Naive thymus-derived CD4-positive, alpha-beta T cell (primary cell): ENCODE measurements around the gene ARHGAP18. TPM values are rescaled to one million over a fixed set of nuclear protein-coding genes. Genes with fewer than 3 reads are reported as not detected.

ENCODE experiments used
- ATAC-seq: fragments of 150-1000 bp; cut with Tn5 transposase; 2 replicates; pipeline ENCODE4 v1.10.0; 2021; ENCODE audit warnings: mild to moderate bottlenecking, moderate library complexity
- CTCF ChIA-PET: fragments of 350-600 bp; sonication (Branson Sonifier 250); formaldehyde crosslinking; loops from one replicate; lab custom pipeline; 2021; ENCODE audit warnings: antibody characterized with exemption; lab: Charles Lee
- POLR2A ChIA-PET: fragments of 350-600 bp; sonication (Branson Sonifier 250); formaldehyde crosslinking; loops from one replicate; lab custom pipeline; 2021; ENCODE audit warnings: antibody characterized with exemption, inconsistent platforms; lab: Charles Lee
- DNase-seq, 9 donors: peaks; one replicate each; pipeline versions ENCODE4 v3.0.0 to v3.0.0-alpha.2; 2020 to 2022; ENCODE audit warnings: mixed read lengths in 1 of 9
- H3K27ac ChIP-seq: one replicate; pipeline ENCODE4 v1.7.0; 2013; ENCODE audit warnings: mild to moderate bottlenecking, low read depth, low read length, moderate library complexity
- H3K27me3 ChIP-seq, 2 donors: one replicate each; pipeline ENCODE4 v1.7.0; 2013; ENCODE audit warnings: low read length in 2 of 2, mild to moderate bottlenecking in 2 of 2, moderate library complexity in 2 of 2; ENCODE audit not compliant: control insufficient read depth in 2 of 2, insufficient read depth in 2 of 2
- H3K36me3 ChIP-seq, 3 experiments: 1 replicate in 2 of 3; 2 replicates in 1 of 3; pipeline ENCODE4 v1.7.0; 2013; ENCODE audit warnings: low read length in 3 of 3, mild to moderate bottlenecking in 3 of 3, moderate library complexity in 1 of 3; ENCODE audit not compliant: insufficient read depth in 3 of 3, control insufficient read depth in 2 of 3
- H3K4me1 ChIP-seq, 2 donors: one replicate each; pipeline ENCODE4 v1.7.0; 2013; ENCODE audit warnings: low read length in 2 of 2, mild to moderate bottlenecking in 2 of 2, moderate library complexity in 1 of 2; ENCODE audit not compliant: control insufficient read depth in 2 of 2, insufficient read depth in 2 of 2
- H3K4me3 ChIP-seq: 2 replicates; pipeline ENCODE4 v1.7.0; 2013; ENCODE audit warnings: mild to moderate bottlenecking, low read length
- H3K9me3 ChIP-seq, 3 experiments: 1 replicate in 2 of 3; 2 replicates in 1 of 3; pipeline ENCODE4 v1.7.0; 2013; ENCODE audit warnings: low read length in 3 of 3; ENCODE audit not compliant: control insufficient read depth in 2 of 3
- H3K27ac Mint-ChIP-seq, 9 donors: one replicate each; pipeline ENCODE4 v1.8.0; 2020 to 2022; ENCODE audit warnings: mixed read lengths in 9 of 9, mild to moderate bottlenecking in 8 of 9, moderate library complexity in 5 of 9, inconsistent platforms in 2 of 9
- H3K27me3 Mint-ChIP-seq, 5 donors: one replicate each; pipeline ENCODE4 v1.8.0; 2021 to 2022; ENCODE audit warnings: mixed read lengths in 5 of 5, mild to moderate bottlenecking in 1 of 5
- H3K36me3 Mint-ChIP-seq, 5 donors: one replicate each; pipeline ENCODE4 v1.8.0; 2020 to 2022; ENCODE audit warnings: mixed read lengths in 5 of 5, mild to moderate bottlenecking in 3 of 5, inconsistent platforms in 1 of 5
- H3K4me1 Mint-ChIP-seq, 7 donors: one replicate each; pipeline ENCODE4 v1.8.0; 2020 to 2022; ENCODE audit warnings: mixed read lengths in 7 of 7, mild to moderate bottlenecking in 3 of 7, inconsistent platforms in 1 of 7
- H3K4me3 Mint-ChIP-seq, 10 donors: one replicate each; pipeline ENCODE4 v1.8.0; 2020 to 2022; ENCODE audit warnings: mild to moderate bottlenecking in 10 of 10, mixed read lengths in 10 of 10, moderate library complexity in 6 of 10, inconsistent platforms in 2 of 10
- H3K9me3 Mint-ChIP-seq, 11 donors: one replicate each; pipeline ENCODE4 v1.8.0; 2020 to 2022; ENCODE audit warnings: mixed read lengths in 11 of 11, mild to moderate bottlenecking in 4 of 11, inconsistent platforms in 1 of 11, moderate library complexity in 1 of 11
- intact Hi-C, 2 donors: fragments of 100-400 bp; cut with micrococcal nuclease; formaldehyde crosslinking; loops; one replicate each; pipeline ENCODE4 v1.15.1; 2023
- polyA plus RNA-seq, 2 donors: library from polyadenylated mRNA; unstranded; fragments of 300-500 nt; fragmentation: Illumina TruSeq; gene quantifications; one replicate each; pipeline ENCODE4 v1.2.3, GENCODE V29; 2021
- total RNA-seq, 6 experiments: library from RNA in 5 of 6; stranded (reverse) in 5 of 6; gene quantifications; 1 replicate in 5 of 6; 2 replicates in 1 of 6; pipeline ENCODE4 v1.2.3 and lab custom pipeline; 2021 to 2026

The ARHGAP18 gene
- total and polyA plus RNA-seq, 7 experiments from 2014 or later, result 0.53 to 9.4 (median 1.5) TPM

DNA sequence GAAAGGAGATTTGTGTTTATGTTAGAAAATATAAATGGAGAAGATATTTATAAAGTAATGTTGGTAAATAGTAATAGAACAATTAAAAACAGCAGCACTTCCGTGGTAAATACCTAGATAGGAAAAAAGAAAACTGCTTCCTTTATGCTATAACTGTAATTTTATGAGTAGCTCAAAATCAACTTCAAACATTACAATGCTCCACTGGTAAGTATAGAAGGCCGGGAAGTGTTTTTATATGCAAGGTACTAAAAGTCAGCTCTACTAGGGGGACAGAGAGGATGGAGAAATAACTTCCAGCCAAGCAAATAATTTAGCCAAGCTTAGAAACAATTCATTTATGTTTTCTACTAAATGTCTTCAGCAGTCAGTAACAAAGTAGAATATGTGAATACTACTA is 56.7 kb downstream of the ARHGAP18 start:
- DNase-seq (no peak), ATAC-seq (no peak)
- POLR2A ChIA-PET, result no interaction called here
- intact Hi-C loops, result no loop called here
- Mint-ChIP-seq H3K27ac (no peak overlapping the region), H3K4me3 (no peak overlapping the region), H3K36me3 (peaks cover 0 to 4% (median 0%) of the 10 kb centered on the region in 5 donors), H3K4me1 (peaks cover 4 to 14% (median 9%) of the 10 kb centered on the region in 7 donors), H3K9me3 (no peaks in the 10 kb centered on the region), H3K27me3 (no peaks in the 10 kb centered on the region)
- no peak overlapping the region for H3K4me3 ChIP-seq
- CTCF ChIA-PET, result interaction anchor here (0.9 kb wide), 1 partner anchor 114 kb away, joined by 3 read pairs; no protein-coding TSS in a partner anchor
- no peak overlapping the region for H3K27ac ChIP-seq
- no peaks in the 10 kb centered on the region for H3K4me1 ChIP-seq
- no peaks in the 10 kb centered on the region for H3K27me3 ChIP-seq
- no peaks in the 10 kb centered on the region for H3K36me3 ChIP-seq
- H3K9me3 ChIP-seq, result no peaks in the 10 kb centered on the region

DNA sequence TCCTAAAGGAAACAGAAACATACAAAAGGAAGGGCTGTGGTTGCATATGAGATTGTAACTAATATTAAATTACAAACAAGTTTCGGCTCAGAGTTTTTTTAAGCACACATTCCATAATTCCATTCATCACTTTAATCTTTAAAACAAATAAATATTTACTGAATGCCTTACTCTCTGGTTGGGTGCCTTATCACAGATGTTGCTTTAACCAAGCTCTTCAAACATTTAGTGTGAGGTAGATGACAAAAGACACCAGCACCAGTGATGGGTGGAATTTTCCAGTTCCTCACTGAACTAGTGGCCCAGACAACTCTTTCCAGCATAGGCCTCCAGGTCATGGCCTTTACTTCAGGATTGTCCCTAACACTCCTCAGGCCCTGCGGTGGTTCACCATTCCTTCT is 58.7 kb downstream of the ARHGAP18 start:
- H3K9me3 Mint-ChIP-seq, result no peaks in the 10 kb centered on the region
- DNase-seq, result no peak
- Histone ChIP-seq H3K36me3 (no peaks in the 10 kb centered on the region), H3K4me1 (no peaks in the 10 kb centered on the region), H3K27ac (no peak overlapping the region), H3K27me3 (no peaks in the 10 kb centered on the region), H3K9me3 (no peaks in the 10 kb centered on the region), H3K4me3 (no peak overlapping the region)
- no peak overlapping the region for H3K4me3 Mint-ChIP-seq
- H3K4me1 Mint-ChIP-seq, result peaks cover 4 to 14% (median 9%) of the 10 kb centered on the region in 7 donors
- peaks cover 0 to 4% (median 0%) of the 10 kb centered on the region in 5 donors for H3K36me3 Mint-ChIP-seq
- intact Hi-C loops, result no loop called here
- POLR2A ChIA-PET, result no interaction called here
- ATAC-seq, result no peak
- H3K27ac Mint-ChIP-seq, result no peak overlapping the region
- H3K27me3 Mint-ChIP-seq, result peaks cover 0 to 2% (median 0%) of the 10 kb centered on the region in 5 donors
- CTCF ChIA-PET, result no interaction called here

DNA sequence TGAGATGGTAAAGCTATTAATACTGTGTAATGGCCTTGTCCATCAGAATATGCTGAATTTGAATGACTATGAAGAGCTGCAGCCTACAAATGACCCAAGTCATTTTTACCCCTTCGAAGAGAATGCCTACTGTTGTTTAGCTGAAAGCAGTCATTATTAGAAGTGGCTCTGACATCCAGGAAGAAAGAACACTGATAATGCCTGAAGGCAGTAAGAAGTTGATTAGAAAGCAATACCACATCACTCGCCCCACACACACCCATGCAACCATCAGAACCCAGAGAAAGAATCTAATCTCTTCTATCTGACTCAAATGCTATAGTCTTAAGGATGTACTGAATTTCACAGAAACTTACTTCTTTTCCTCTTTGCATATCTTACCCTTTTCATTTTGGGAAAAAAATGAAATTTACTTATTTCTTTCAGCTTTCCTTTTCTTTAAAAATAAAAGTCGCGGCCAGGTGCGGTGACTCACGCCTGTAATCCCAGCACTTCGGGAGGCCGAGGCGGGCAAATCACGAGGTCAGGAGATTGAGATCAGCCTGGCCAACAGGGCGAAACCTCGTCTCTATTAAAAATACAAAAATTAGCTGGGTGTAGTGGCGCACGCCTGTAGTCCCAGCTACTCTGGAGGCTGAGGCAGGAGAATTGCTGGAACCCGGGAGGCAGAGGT is 61.0 kb downstream of the ARHGAP18 start:
- CTCF ChIA-PET, result no interaction called here
- Histone ChIP-seq H3K9me3 (no peaks in the 10 kb centered on the region), H3K27ac (no peak overlapping the region), H3K4me1 (no peaks in the 10 kb centered on the region), H3K4me3 (no peak overlapping the region), H3K36me3 (no peaks in the 10 kb centered on the region), H3K27me3 (no peaks in the 10 kb centered on the region)
- Mint-ChIP-seq H3K4me3 (no peak overlapping the region), H3K27me3 (peaks cover 0 to 6% (median 0%) of the 10 kb centered on the region in 5 donors), H3K9me3 (no peaks in the 10 kb centered on the region), H3K36me3 (peaks cover 0 to 4% (median 0%) of the 10 kb centered on the region in 5 donors), H3K4me1 (peaks cover 0 to 5% (median 0%) of the 10 kb centered on the region in 7 donors), H3K27ac (no peak overlapping the region)
- POLR2A ChIA-PET, result interaction anchor here (0.6 kb wide), 1 partner anchor 501 kb away, joined by 4 read pairs; no protein-coding TSS in a partner anchor
- ATAC-seq (no peak), DNase-seq (no peak)
- intact Hi-C loops, result no loop called here

DNA sequence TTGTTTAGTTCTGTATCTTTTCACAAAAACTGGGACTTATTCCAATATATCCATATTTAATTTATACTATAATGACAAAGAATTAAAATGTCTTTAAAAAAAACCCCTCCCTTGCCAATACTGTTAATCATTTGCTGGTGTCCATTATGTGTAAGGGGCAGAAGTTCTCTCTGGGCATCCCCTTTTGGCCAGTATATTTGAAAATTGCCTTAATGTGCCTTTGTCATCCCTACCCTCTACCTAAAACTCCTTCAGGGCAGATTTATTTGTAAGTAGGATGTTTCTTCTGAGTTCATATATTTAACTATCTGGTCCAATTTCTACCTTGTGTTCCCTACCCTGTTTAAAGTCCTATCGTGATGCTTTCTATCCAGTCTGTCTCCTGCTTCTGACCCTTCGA is 62.9 kb downstream of the ARHGAP18 start:
- Mint-ChIP-seq H3K9me3 (no peaks in the 10 kb centered on the region), H3K27me3 (peaks cover 0 to 8% (median 0%) of the 10 kb centered on the region in 5 donors), H3K27ac (no peak overlapping the region), H3K36me3 (peaks cover 0 to 4% (median 0%) of the 10 kb centered on the region in 5 donors), H3K4me1 (peaks cover 0 to 5% (median 0%) of the 10 kb centered on the region in 7 donors), H3K4me3 (no peak overlapping the region)
- DNase-seq (no peak), ATAC-seq (no peak)
- Histone ChIP-seq H3K27ac (no peak overlapping the region), H3K27me3 (no peaks in the 10 kb centered on the region), H3K4me1 (no peaks in the 10 kb centered on the region), H3K4me3 (no peak overlapping the region), H3K36me3 (no peaks in the 10 kb centered on the region), H3K9me3 (no peaks in the 10 kb centered on the region)
- intact Hi-C loops, result no loop called here
- ChIA-PET POLR2A (no interaction called here), CTCF (no interaction called here)

DNA sequence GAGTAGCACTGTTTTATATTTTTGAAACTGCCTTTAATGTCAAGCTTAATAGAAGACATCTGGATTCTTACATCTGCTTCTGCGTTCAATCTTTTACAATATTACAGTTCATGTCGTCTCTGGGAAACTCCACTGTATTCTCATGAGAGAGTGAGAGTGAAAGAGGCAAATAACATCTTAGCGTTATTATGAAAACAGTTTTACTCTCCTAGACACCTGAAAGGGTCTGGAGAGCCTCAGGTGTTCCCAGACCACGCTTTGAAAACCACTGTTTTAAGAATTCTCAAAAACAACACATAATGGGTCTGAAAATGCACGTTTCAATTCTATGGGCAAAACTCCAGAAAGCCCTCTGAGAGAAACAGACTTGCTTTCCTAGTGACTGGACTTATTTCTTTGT is 63.3 kb downstream of the ARHGAP18 start:
- Histone ChIP-seq H3K36me3 (no peaks in the 10 kb centered on the region), H3K27me3 (no peaks in the 10 kb centered on the region), H3K9me3 (no peaks in the 10 kb centered on the region), H3K4me3 (no peak overlapping the region), H3K27ac (no peak overlapping the region), H3K4me1 (no peaks in the 10 kb centered on the region)
- H3K4me1 Mint-ChIP-seq, result peaks cover 0 to 5% (median 0%) of the 10 kb centered on the region in 7 donors
- no peak for ATAC-seq
- ChIA-PET POLR2A (no interaction called here), CTCF (no interaction called here)
- H3K36me3 Mint-ChIP-seq, result peaks cover 0 to 4% (median 0%) of the 10 kb centered on the region in 5 donors
- intact Hi-C loops, result no loop called here
- peaks cover 0 to 8% (median 0%) of the 10 kb centered on the region in 5 donors for H3K27me3 Mint-ChIP-seq
- no peak overlapping the region for H3K27ac Mint-ChIP-seq
- no peak overlapping the region for H3K4me3 Mint-ChIP-seq
- H3K9me3 Mint-ChIP-seq, result no peaks in the 10 kb centered on the region
- DNase-seq, result no peak

DNA sequence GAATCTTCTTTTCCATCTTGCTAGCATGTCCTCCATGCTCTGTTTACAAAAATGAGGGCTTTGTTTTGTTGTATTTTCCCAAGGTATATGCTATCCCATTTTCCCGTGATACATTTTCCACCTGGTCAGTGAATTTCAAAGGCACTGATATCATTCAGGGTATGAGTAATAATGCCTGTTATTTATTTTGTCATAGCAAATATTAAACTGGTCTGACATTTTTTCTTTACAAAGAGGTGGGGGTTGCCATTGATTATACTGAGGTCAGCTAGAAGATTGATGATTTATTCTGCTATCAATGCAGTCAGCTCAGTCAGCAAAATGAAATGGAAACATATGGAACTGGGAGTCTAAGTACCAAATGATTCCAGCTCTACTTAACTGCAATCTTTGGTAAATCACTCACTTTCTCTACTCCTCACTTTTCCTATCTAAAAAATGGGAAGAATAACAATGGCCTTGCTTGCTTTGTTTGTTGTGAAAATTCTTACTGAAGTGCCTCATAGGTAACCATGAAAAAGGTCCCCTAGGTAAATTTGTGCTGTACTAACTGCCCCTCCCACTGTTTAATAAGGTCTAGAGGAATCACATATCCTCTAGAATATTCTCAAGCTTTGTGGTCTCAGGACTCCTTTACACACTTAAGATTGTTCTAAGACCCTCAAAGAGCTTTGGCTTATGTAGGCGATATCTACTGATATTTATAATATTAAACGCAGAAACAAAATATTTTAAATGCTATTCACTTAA is 64.0 kb downstream of the ARHGAP18 start:
- no peak for DNase-seq
- ChIA-PET POLR2A (no interaction called here), CTCF (no interaction called here)
- no peak for ATAC-seq
- no peaks in the 10 kb centered on the region for H3K27me3 ChIP-seq
- Mint-ChIP-seq H3K4me1 (peaks cover 0 to 5% (median 0%) of the 10 kb centered on the region in 7 donors), H3K27me3 (peaks cover 0 to 8% (median 0%) of the 10 kb centered on the region in 5 donors), H3K9me3 (no peaks in the 10 kb centered on the region), H3K27ac (no peak overlapping the region), H3K4me3 (no peak overlapping the region), H3K36me3 (peaks cover 0 to 6% (median 0%) of the 10 kb centered on the region in 5 donors)
- intact Hi-C loops, result no loop called here
- H3K27ac ChIP-seq, result no peak overlapping the region
- H3K4me1 ChIP-seq, result no peaks in the 10 kb centered on the region
- no peaks in the 10 kb centered on the region for H3K36me3 ChIP-seq
- no peaks in the 10 kb centered on the region for H3K9me3 ChIP-seq
- no peak overlapping the region for H3K4me3 ChIP-seq
